Upper lobe of left lung (tissue), 6 donors: ENCODE results near the gene FOXO4. TPM values are rescaled to one million over a fixed set of nuclear protein-coding genes. Genes with fewer than 3 reads are reported as not detected.

Source experiments
- ATAC-seq, 2 donors: fragments of 200-7000 bp; cut with Tn5 transposase; one replicate each; pipeline ENCODE4 v1.9.1; 2022; ENCODE audit warnings: mild to moderate bottlenecking in 2 of 2, moderate library complexity in 2 of 2; ENCODE audit not compliant: low FRiP score in 2 of 2
- DNase-seq, 2 donors: peaks; one replicate each; pipeline ENCODE4 v3.0.0-alpha.2; 2019 to 2020
- H3K27ac ChIP-seq, 4 donors: fragments of 200-600 bp; sonication (generic); one replicate each; pipeline ENCODE4 v1.5.1; 2016 to 2019
- H3K27me3 ChIP-seq, 4 donors: fragments of 200-600 bp; sonication (generic); one replicate each; pipeline ENCODE4 v1.5.1; 2017 to 2019
- H3K36me3 ChIP-seq, 4 donors: fragments of 200-600 bp; sonication (generic); one replicate each; pipeline ENCODE4 v1.5.1; 2016 to 2019
- H3K4me1 ChIP-seq, 4 donors: fragments of 200-600 bp; sonication (generic); one replicate each; pipeline ENCODE4 v1.5.1; 2018 to 2019
- H3K4me3 ChIP-seq, 4 donors: fragments of 200-600 bp; sonication (generic); one replicate each; pipeline ENCODE4 v1.5.1; 2017 to 2019; ENCODE audit warnings: mild to moderate bottlenecking in 2 of 4, moderate library complexity in 1 of 4
- H3K9me3 ChIP-seq, 4 donors: fragments of 200-600 bp; sonication (generic); one replicate each; pipeline ENCODE4 v1.5.1; 2018 to 2019
- EP300 ChIP-seq, 4 donors: sonication (generic); formaldehyde crosslinking; IDR thresholded peaks; one replicate each; pipeline ENCODE4 v1.5.1; 2017; ENCODE audit warnings: antibody characterized with exemption in 4 of 4, control low read depth in 2 of 4
- POLR2A ChIP-seq, 4 donors: fragments of 450-650 bp; IDR thresholded peaks; one replicate each; pipeline ENCODE4 v1.5.1; 2016 to 2017; ENCODE audit warnings: antibody characterized with exemption in 4 of 4, mild to moderate bottlenecking in 2 of 4
- POLR2AphosphoS5 ChIP-seq, 2 donors: sonication (generic); formaldehyde crosslinking; IDR thresholded peaks; one replicate each; pipeline ENCODE4 v1.5.1; 2017; ENCODE audit warnings: antibody characterized with exemption in 2 of 2
- WGBS, 2 donors: methylation state at CpG; one replicate each; pipeline ENCODE4 v1.1.5; 2017 to 2018; 5-methylcytosine and 5-hydroxymethylcytosine counted together
- total RNA-seq, 6 donors: library from RNA; depleted of rRNA in 4 of 6; stranded (reverse); fragments of >200 nt in 4 of 6; gene quantifications; one replicate each; pipeline versions ENCODE4 v1.1.0 to v1.2.1, GENCODE V29; 2016 to 2021
- TF ChIP-seq, protein P1 (sequence below), 6 experiments: fragments of 450-650 bp in 4 of 6; fragments of 200-600 bp in 2 of 6; sonication (generic) in 2 of 6; IDR thresholded peaks; one replicate each; pipeline ENCODE4 v1.5.1; 2016 to 2019; ENCODE audit warnings: antibody characterized with exemption in 6 of 6
- donor health status: DM: no; HTN: no; CAD: no; lungs with moderate emphysema.
- donor health status: DM: no; HTN: yes; CAD: no; lungs with severe emphysema.

Gene FOXO4
- total RNA-seq, 6 donors from 2014 or later = 11.2 to 34.1 (median 24.0) TPM

DNA sequence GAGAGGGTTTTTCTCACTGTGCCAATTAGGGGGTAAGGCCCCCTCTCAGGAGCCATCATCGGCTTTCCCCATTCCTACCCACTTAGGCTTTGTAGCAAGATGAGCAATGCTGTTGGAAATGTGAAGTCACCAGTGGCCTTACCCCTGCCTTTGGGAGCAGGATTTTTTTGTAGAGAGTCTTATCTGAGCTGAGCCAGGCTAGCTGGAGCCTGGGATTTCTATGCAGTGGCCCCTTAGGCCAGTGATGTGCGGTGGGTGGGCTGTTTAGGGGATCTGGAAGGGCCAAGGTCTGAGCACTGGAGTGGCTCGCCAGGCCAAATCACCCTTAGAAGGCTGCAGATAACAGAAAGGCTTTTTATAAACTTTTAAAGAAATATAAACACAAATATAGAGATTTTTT, 6.6 kb downstream of the FOXO4 start:
- no peaks in the 10 kb centered on the region for H3K27me3 ChIP-seq
- TF ChIP-seq POLR2A (IDR thresholded peaks at IDR 0.05) (no peak), EP300 (IDR thresholded peaks at IDR 0.05) (no peak), POLR2AphosphoS5 (IDR thresholded peaks at IDR 0.05) (no peak)
- TF ChIP-seq, protein P1, sequence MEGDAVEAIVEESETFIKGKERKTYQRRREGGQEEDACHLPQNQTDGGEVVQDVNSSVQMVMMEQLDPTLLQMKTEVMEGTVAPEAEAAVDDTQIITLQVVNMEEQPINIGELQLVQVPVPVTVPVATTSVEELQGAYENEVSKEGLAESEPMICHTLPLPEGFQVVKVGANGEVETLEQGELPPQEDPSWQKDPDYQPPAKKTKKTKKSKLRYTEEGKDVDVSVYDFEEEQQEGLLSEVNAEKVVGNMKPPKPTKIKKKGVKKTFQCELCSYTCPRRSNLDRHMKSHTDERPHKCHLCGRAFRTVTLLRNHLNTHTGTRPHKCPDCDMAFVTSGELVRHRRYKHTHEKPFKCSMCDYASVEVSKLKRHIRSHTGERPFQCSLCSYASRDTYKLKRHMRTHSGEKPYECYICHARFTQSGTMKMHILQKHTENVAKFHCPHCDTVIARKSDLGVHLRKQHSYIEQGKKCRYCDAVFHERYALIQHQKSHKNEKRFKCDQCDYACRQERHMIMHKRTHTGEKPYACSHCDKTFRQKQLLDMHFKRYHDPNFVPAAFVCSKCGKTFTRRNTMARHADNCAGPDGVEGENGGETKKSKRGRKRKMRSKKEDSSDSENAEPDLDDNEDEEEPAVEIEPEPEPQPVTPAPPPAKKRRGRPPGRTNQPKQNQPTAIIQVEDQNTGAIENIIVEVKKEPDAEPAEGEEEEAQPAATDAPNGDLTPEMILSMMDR (IDR thresholded peaks at IDR 0.05) = no peak
- H3K4me1 ChIP-seq = peaks cover 10 to 15% (median 12%) of the 10 kb centered on the region in 4 donors
- 67 to 90% methylated on average over 2 to 3 of the region's 3 CpGs for WGBS, 2 donors
- H3K27ac ChIP-seq = peak overlapping the region in 2 of 4 donors; percentile 48 to 59
- no peak for DNase-seq
- H3K9me3 ChIP-seq = no peaks in the 10 kb centered on the region
- H3K36me3 ChIP-seq = no peaks in the 10 kb centered on the region
- H3K4me3 ChIP-seq = no peak overlapping the region
- ATAC-seq = no peak

DNA sequence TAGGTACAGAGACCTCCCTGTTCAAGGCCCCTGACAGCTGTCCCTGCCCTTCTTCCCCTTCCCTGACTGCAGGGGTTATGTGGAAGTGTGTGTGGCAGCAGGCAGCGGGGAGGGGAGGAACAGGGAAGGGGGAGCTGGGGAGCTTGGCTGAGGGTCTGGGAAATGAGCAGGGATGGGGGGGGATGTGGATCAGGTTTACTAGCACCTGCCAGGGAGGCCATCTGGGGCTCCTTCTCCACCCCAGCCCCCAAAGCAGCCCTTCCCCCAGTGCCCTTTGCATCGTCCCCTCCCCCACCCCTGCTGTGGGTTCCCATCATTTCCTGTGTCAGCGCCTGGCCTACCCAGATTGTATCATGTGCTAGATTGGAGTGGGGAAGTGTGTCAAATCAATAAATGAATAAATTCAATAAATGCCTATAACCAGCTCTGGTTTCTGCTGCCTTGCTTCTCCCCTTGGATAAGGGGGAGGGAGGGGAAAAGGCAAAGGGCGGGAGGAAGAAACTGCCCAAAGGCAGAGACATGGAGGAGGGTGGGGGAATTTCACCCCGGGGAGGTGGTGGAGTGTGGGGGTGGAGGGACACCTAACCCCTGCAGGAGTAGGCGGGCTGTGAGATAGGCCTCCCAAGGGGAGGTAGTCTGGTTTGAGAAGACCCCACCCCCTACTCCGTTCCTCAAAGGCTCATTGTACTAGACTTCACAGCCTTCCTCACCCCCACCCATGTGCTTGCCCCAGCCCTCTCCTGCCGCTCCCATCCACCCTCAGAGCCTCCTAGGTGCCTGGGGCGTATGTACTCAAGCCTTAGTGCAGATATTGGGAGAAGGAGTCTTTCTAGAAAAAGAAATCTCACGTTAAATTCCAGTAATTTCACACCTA, 7.7 kb downstream of the FOXO4 start:
- H3K27me3 ChIP-seq = no peaks in the 10 kb centered on the region

DNA sequence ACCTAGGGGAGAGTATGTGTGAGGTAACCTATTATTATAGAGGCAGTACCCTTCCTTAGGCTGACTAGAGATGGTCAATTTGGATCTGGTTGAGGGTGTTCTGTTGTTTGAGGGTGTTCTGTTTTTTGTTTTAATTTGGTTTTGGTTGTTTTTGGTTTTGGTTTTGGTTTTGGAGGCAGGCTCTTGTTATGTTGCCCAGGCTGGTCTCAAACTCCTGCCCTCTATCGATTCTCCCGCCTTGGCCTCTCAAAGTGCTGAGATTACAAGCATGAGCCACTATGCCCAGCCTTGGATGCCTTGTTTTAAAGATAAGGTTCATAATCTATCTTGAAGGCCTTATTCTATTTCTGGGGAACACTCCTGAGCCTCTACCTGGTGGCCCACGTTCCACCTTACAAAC, 10.0 kb downstream of the FOXO4 start:
- whole genome bisulfite sequencing, 2 donors = 84 to 100% methylated on average over 3 of the region's 3 CpGs
- no peak for ATAC-seq
- H3K4me1 ChIP-seq = peaks cover 3 to 20% (median 7%) of the 10 kb centered on the region in 4 donors
- no peaks in the 10 kb centered on the region for H3K27me3 ChIP-seq
- TF ChIP-seq POLR2AphosphoS5 (IDR thresholded peaks at IDR 0.05) = no peak
- TF ChIP-seq, protein P1 (IDR thresholded peaks at IDR 0.05) = no peak
- no peak for TF ChIP-seq EP300 (IDR thresholded peaks at IDR 0.05)
- TF ChIP-seq POLR2A (IDR thresholded peaks at IDR 0.05) = no peak
- no peak overlapping the region for H3K27ac ChIP-seq
- H3K9me3 ChIP-seq = no peaks in the 10 kb centered on the region
- no peaks in the 10 kb centered on the region for H3K36me3 ChIP-seq
- no peak overlapping the region for H3K4me3 ChIP-seq
- DNase-seq = no peak

More for the DNA sequence above, 7.7 kb downstream of the FOXO4 start:
- Histone ChIP-seq H3K9me3 (no peaks in the 10 kb centered on the region), H3K4me3 (no peak overlapping the region), H3K36me3 (no peaks in the 10 kb centered on the region), H3K4me1 (peaks cover 4 to 20% (median 8%) of the 10 kb centered on the region in 4 donors), H3K27ac (peak overlapping the region in 3 of 4 donors; percentile 59 to 74 (median 64))
- WGBS, 2 donors = 22 to 29% methylated on average over 8 to 9 of the region's 10 CpGs
- DNase-seq (peak in 1 of 2 donors; percentile 37), ATAC-seq (peak in 1 of 2 donors; percentile 36)
- TF ChIP-seq EP300 (IDR thresholded peaks at IDR 0.05) (no peak), POLR2AphosphoS5 (IDR thresholded peaks at IDR 0.05) (no peak), POLR2A (IDR thresholded peaks at IDR 0.05) (no peak)
- TF ChIP-seq, protein P1 (IDR thresholded peaks at IDR 0.05) = no peak

DNA sequence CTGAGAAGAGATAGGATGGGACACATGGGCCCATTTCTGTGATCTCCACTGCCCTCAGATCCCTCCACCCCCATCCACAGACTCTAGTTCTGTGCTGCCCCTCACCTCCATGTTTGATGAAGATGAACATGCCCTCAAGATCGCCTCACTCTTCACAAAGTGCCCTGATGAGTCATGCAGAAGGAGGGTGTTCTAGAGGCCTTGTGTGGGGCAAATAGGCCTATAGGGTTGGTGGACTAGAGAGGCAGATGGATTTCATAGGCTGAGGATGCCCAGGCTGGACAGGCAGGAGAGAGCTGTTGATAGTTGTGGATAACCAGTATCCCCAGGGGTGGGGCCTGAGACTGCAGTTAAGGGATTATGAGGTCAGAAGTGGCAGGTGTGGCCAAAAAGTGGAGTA, 10.8 kb downstream of the FOXO4 start, which contains the start of gene CXorf65:
Gene CXorf65, minus strand, starts transcription at position 314 of the 400 bp plus-strand sequence. Its CDS starts 184 bp downstream, at position 130.
- no peaks in the 10 kb centered on the region for H3K36me3 ChIP-seq
- no peak within 1 kb of the TSS for H3K4me3 ChIP-seq
- H3K4me1 ChIP-seq = peaks cover 3 to 20% (median 7%) of the 10 kb centered on the region in 4 donors
- H3K9me3 ChIP-seq = no peaks in the 10 kb centered on the region
- ATAC-seq (no peak), DNase-seq (no peak)
- no peak within 1 kb of the TSS for H3K27ac ChIP-seq
- WGBS, 2 donors = 71% methylated on average over 1 of the region's 1 CpG; no CpG with 5 or more reads in 1 of the 2 donors
- TF ChIP-seq POLR2A (IDR thresholded peaks at IDR 0.05) (no peak), POLR2AphosphoS5 (IDR thresholded peaks at IDR 0.05) (no peak), EP300 (IDR thresholded peaks at IDR 0.05) (no peak)
- TF ChIP-seq, protein P1 (IDR thresholded peaks at IDR 0.05) = no peak
- no peaks in the 10 kb centered on the region for H3K27me3 ChIP-seq
